Natural killer cell (primary cell): ENCODE data around the gene TOMM70. TPM values are rescaled to one million over a fixed set of nuclear protein-coding genes. Genes with fewer than 3 reads are reported as not detected.
A peak's percentile ranks its signal among the peaks of the same experiment; 100 is the strongest.

Experiments used
- ATAC-seq, 3 donors: fragments of 150-1000 bp in 2 of 3; fragments of 200-7000 bp in 1 of 3; cut with Tn5 transposase; 1 replicate in 1 of 3; 2 replicates in 2 of 3; pipeline ENCODE4 v1.10.0; 2021; ENCODE audit warnings: mild to moderate bottlenecking in 2 of 3, moderate library complexity in 2 of 3
- DNase-seq, 2 donors: peaks; one replicate each; pipeline versions ENCODE4 v3.0.0 to v3.0.0-alpha.2; 2013 to 2021; ENCODE audit warnings: mixed read lengths in 1 of 2
- H3K27ac ChIP-seq: one replicate; pipeline ENCODE4 v1.5.1; 2013; ENCODE audit warnings: mild to moderate bottlenecking, low read length
- H3K27me3 ChIP-seq: one replicate; pipeline ENCODE4 v1.6.1; 2013; ENCODE audit warnings: low read length; ENCODE audit not compliant: control insufficient read depth, insufficient read depth
- H3K36me3 ChIP-seq: one replicate; pipeline ENCODE4 v1.6.1; 2013; ENCODE audit warnings: low read length; ENCODE audit not compliant: control insufficient read depth, insufficient read depth
- H3K4me1 ChIP-seq: one replicate; pipeline ENCODE4 v1.6.1; 2013; ENCODE audit warnings: low read length; ENCODE audit not compliant: control insufficient read depth, insufficient read depth
- H3K4me3 ChIP-seq: one replicate; pipeline ENCODE4 v1.5.1; 2013; ENCODE audit warnings: low read length
- H3K9me3 ChIP-seq: one replicate; pipeline ENCODE4 v1.6.1; 2013; ENCODE audit warnings: low read length; ENCODE audit not compliant: control insufficient read depth, insufficient read depth
- H3K27ac Mint-ChIP-seq, 2 donors: one replicate each; pipeline ENCODE4 v1.8.0; 2022; ENCODE audit warnings: mild to moderate bottlenecking in 2 of 2, mixed read lengths in 2 of 2, moderate library complexity in 1 of 2
- H3K27me3 Mint-ChIP-seq, 2 donors: one replicate each; pipeline ENCODE4 v1.8.0; 2022; ENCODE audit warnings: low read depth in 2 of 2, mixed read lengths in 2 of 2
- H3K36me3 Mint-ChIP-seq: one replicate; pipeline ENCODE4 v1.8.0; 2022; ENCODE audit warnings: mixed read lengths
- H3K4me1 Mint-ChIP-seq, 2 donors: one replicate each; pipeline ENCODE4 v1.8.0; 2022; ENCODE audit warnings: mixed read lengths in 2 of 2
- H3K4me3 Mint-ChIP-seq: one replicate; pipeline ENCODE4 v1.8.0; 2022; ENCODE audit warnings: mild to moderate bottlenecking, moderate library complexity, mixed read lengths
- H3K9me3 Mint-ChIP-seq, 2 donors: one replicate each; pipeline ENCODE4 v1.8.0; 2022; ENCODE audit warnings: mixed read lengths in 2 of 2
- CTCF ChIP-seq: fragments of 200-600 bp; IDR thresholded peaks from one replicate; pipeline ENCODE4 v1.8.0; 2022; ENCODE audit warnings: antibody characterized with exemption
- WGBS: methylation state at CpG from one replicate; pipeline ENCODE4 v1.1.7; 2013; ENCODE audit warnings: missing lambda C conversion rate; ENCODE audit not compliant: insufficient coverage; 5-methylcytosine and 5-hydroxymethylcytosine counted together
- intact Hi-C: fragments of 100-400 bp; cut with micrococcal nuclease; formaldehyde crosslinking; loops from one replicate; pipeline ENCODE4 v1.14.2; 2022
- total RNA-seq, 4 donors: library from RNA; stranded (reverse); fragments of 120-200 nt in 1 of 4; gene quantifications; one replicate each; pipeline versions ENCODE4 v1.2.3 to v1.2.4, GENCODE V29; 2013 to 2022

Gene TOMM70
- total RNA-seq, 3 donors from 2014 or later (not counting 1 experiment from before 2014, with no cell fraction given) = 19.1 to 26.6 (median 24.0) TPM

- H3K4me1 ChIP-seq = peaks cover 21% of the 10 kb centered on the region
- peak within 1 kb of the TSS; percentile 86 to 88 for H3K27ac Mint-ChIP-seq
- no peaks in the 10 kb centered on the region for H3K36me3 ChIP-seq
- H3K27me3 ChIP-seq = no peaks in the 10 kb centered on the region
- intact Hi-C loops = loop anchor here (1.0 kb wide), 1 partner anchor 67 kb away; the partner anchor contains the start of genes LNP1 and TOMM70
- no peaks in the 10 kb centered on the region for H3K9me3 Mint-ChIP-seq
- peak within 1 kb of the TSS; percentile 62 for H3K27ac ChIP-seq
- WGBS = under 1% methylated on average over 77 of the region's 77 CpGs
- no peaks in the 10 kb centered on the region for H3K36me3 Mint-ChIP-seq
- no peaks in the 10 kb centered on the region for H3K9me3 ChIP-seq
- no peaks in the 10 kb centered on the region for H3K27me3 Mint-ChIP-seq
- TF ChIP-seq CTCF = no peak
- peaks cover 8 to 29% of the 10 kb centered on the region in 2 donors for H3K4me1 Mint-ChIP-seq
- H3K4me3 ChIP-seq = peak within 1 kb of the TSS; percentile 70
- peak; percentile 69 to 87 for DNase-seq
- peak within 1 kb of the TSS; percentile 95 for H3K4me3 Mint-ChIP-seq
- ATAC-seq = peak; percentile 95 to 96 (median 95)
Observed at GRCh38 chr3:100334488-100335351, 66.2 kb downstream of the TOMM70 start, which contains the start of gene NIT2. TSS of gene NIT2 (plus strand) at chr3:100334757. CDS start at chr3:100334792, 35 bp downstream.

GRCh38 chr3:100333970-100334487 lies 66.9 kb downstream of the TOMM70 start:
- H3K36me3 ChIP-seq = no peaks in the 10 kb centered on the region
- 38% methylated on average over 14 of the region's 14 CpGs for WGBS
- H3K4me1 ChIP-seq = peaks cover 21% of the 10 kb centered on the region
- DNase-seq (no peak), ATAC-seq (peak in 2 of 3 donors; percentile 10 to 13)
- Mint-ChIP-seq H3K4me1 (peaks cover 8 to 27% of the 10 kb centered on the region in 2 donors), H3K36me3 (no peaks in the 10 kb centered on the region), H3K4me3 (peak overlapping the region; percentile 66), H3K27me3 (no peaks in the 10 kb centered on the region), H3K9me3 (no peaks in the 10 kb centered on the region), H3K27ac (peak overlapping the region; percentile 45 to 88)
- no peaks in the 10 kb centered on the region for H3K9me3 ChIP-seq
- peak overlapping the region; percentile 67 for H3K4me3 ChIP-seq
- no peaks in the 10 kb centered on the region for H3K27me3 ChIP-seq
- TF ChIP-seq CTCF = no peak
- intact Hi-C loops = loop anchor here (1.0 kb wide), 1 partner anchor 67 kb away; the partner anchor contains the start of genes LNP1 and TOMM70
- peak overlapping the region; percentile 62 for H3K27ac ChIP-seq

GRCh38 chr3:100333051-100333450 lies 67.8 kb downstream of the TOMM70 start:
- Histone ChIP-seq H3K27ac (no peak overlapping the region), H3K9me3 (no peaks in the 10 kb centered on the region), H3K27me3 (no peaks in the 10 kb centered on the region), H3K4me3 (no peak overlapping the region), H3K36me3 (no peaks in the 10 kb centered on the region), H3K4me1 (peaks cover 21% of the 10 kb centered on the region)
- peaks cover 8 to 21% of the 10 kb centered on the region in 2 donors for H3K4me1 Mint-ChIP-seq
- no peaks in the 10 kb centered on the region for H3K9me3 Mint-ChIP-seq
- peak overlapping the region; percentile 66 for H3K4me3 Mint-ChIP-seq
- DNase-seq (no peak), ATAC-seq (no peak)
- no peak for TF ChIP-seq CTCF
- H3K27ac Mint-ChIP-seq = peak overlapping the region in 1 of 2 donors; percentile 45
- intact Hi-C loops = no loop called here
- H3K36me3 Mint-ChIP-seq = no peaks in the 10 kb centered on the region
- no peaks in the 10 kb centered on the region for H3K27me3 Mint-ChIP-seq
